SK-N-MC (cell line): ENCODE data around the gene CCDC68.

Experiments used
- DNase-seq: peaks from one replicate; pipeline ENCODE4 v3.0.0-alpha.2; 2011; ENCODE audit warnings: low read depth, low spot score
- H3K27ac ChIP-seq: fragments of 200-600 bp; sonication (generic); 2 replicates; pipeline ENCODE4 v1.5.1; 2016; ENCODE audit warnings: mixed run types
- H3K36me3 ChIP-seq: fragments of 200-600 bp; sonication (generic); 2 replicates; pipeline ENCODE4 v1.6.1; 2017; ENCODE audit warnings: antibody characterized with exemption, low read length, mixed read lengths; ENCODE audit not compliant: insufficient read depth
- H3K4me3 ChIP-seq: fragments of 200-600 bp; sonication (generic); 2 replicates; pipeline ENCODE4 v1.5.1; 2016
- H3K9ac ChIP-seq: fragments of 200-600 bp; sonication (generic); 2 replicates; pipeline ENCODE4 v1.8.0; 2017; ENCODE audit warnings: mixed run types, mixed read lengths; ENCODE audit not compliant: insufficient read length
- H3K9me3 ChIP-seq: fragments of 200-600 bp; sonication (generic); 2 replicates; pipeline ENCODE4 v1.6.1; 2017; ENCODE audit warnings: low read depth, mild to moderate bottlenecking, antibody characterized with exemption, low read length, moderate library complexity, mixed read lengths
- EZH2 ChIP-seq: fragments of 200-600 bp; sonication (generic); IDR thresholded peaks from one replicate; pipeline ENCODE4 v1.6.1; 2017; ENCODE audit warnings: antibody characterized with exemption
- FOXP2 ChIP-seq: optimal IDR thresholded peaks from 2 replicates; pipeline ENCODE3; 2011; ENCODE audit warnings: mild to moderate bottlenecking, moderate library complexity; ENCODE audit not compliant: insufficient read depth; ENCODE audit errors: extremely low read length, control extremely low read depth
- POLR2AphosphoS5 ChIP-seq: IDR thresholded peaks from 2 replicates; pipeline ENCODE4 v1.6.1; 2012; ENCODE audit warnings: mild to moderate bottlenecking, low read depth, low read length, borderline replicate concordance

CCDC68 gene, protein sequence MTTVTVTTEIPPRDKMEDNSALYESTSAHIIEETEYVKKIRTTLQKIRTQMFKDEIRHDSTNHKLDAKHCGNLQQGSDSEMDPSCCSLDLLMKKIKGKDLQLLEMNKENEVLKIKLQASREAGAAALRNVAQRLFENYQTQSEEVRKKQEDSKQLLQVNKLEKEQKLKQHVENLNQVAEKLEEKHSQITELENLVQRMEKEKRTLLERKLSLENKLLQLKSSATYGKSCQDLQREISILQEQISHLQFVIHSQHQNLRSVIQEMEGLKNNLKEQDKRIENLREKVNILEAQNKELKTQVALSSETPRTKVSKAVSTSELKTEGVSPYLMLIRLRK

GRCh38 chr18:54958704-54959625, at the start of gene CCDC68:
Gene CCDC68, minus strand, starts transcription at chr18:54959461. Its CDS starts 16,670 bp downstream, at chr18:54942791.
- Histone ChIP-seq H3K4me3 (no peak within 1 kb of the TSS), H3K9me3 (no peaks in the 10 kb centered on the region), H3K9ac (no peak within 1 kb of the TSS), H3K36me3 (no peaks in the 10 kb centered on the region), H3K27ac (no peak within 1 kb of the TSS)
- TF ChIP-seq EZH2 (no peak), POLR2AphosphoS5 (no peak), FOXP2 (no peak)
- no peak for DNase-seq

GRCh38 chr18:55007602-55008001, 48.3 kb upstream of the CCDC68 start:
- no peak overlapping the region for H3K9ac ChIP-seq
- H3K36me3 ChIP-seq: no peaks in the 10 kb centered on the region
- TF ChIP-seq FOXP2: no peak
- TF ChIP-seq POLR2AphosphoS5: no peak
- no peak for TF ChIP-seq EZH2
- no peak overlapping the region for H3K4me3 ChIP-seq
- H3K9me3 ChIP-seq: no peaks in the 10 kb centered on the region
- no peak overlapping the region for H3K27ac ChIP-seq
- DNase-seq: no peak

DNA sequence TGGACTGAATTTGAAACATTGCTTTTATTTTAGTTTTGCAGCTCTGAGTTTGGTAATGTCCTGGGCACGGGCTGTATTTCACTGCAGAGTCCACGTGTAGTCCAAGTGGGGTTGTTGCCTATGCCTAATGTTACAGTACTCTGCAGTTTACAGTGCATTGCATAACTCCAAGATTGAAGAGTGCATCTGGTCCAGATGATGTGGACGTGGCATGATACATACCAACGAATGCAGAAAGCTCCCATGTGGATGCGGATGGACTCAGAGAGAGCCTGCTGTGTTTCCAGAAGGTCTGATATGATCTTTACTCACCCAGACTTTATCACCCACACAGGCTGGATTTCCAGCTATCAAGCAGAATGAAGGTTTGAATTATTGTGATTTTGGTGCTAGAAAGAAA, 44.4 kb upstream of the CCDC68 start:
- Histone ChIP-seq H3K27ac (no peak overlapping the region), H3K9me3 (no peaks in the 10 kb centered on the region), H3K9ac (no peak overlapping the region), H3K4me3 (no peak overlapping the region), H3K36me3 (no peaks in the 10 kb centered on the region)
- TF ChIP-seq POLR2AphosphoS5: no peak
- TF ChIP-seq FOXP2: no peak
- TF ChIP-seq EZH2: no peak
- DNase-seq: no peak

- H3K9me3 ChIP-seq: no peaks in the 10 kb centered on the region
- no peaks in the 10 kb centered on the region for H3K36me3 ChIP-seq
- H3K4me3 ChIP-seq: no peak overlapping the region
- TF ChIP-seq EZH2 (no peak), FOXP2 (no peak), POLR2AphosphoS5 (no peak)
- DNase-seq: no peak
- no peak overlapping the region for H3K27ac ChIP-seq
- H3K9ac ChIP-seq: no peak overlapping the region
Observed at GRCh38 chr18:55002261-55002660, 43.0 kb upstream of the CCDC68 start.

GRCh38 chr18:55001394-55002024, 42.2 kb upstream of the CCDC68 start:
- Histone ChIP-seq H3K4me3 (no peak overlapping the region), H3K9ac (no peak overlapping the region), H3K36me3 (no peaks in the 10 kb centered on the region), H3K9me3 (no peaks in the 10 kb centered on the region), H3K27ac (no peak overlapping the region)
- no peak for DNase-seq
- TF ChIP-seq POLR2AphosphoS5 (no peak), EZH2 (no peak), FOXP2 (no peak)

GRCh38 chr18:55000529-55000928, 41.3 kb upstream of the CCDC68 start:
- Histone ChIP-seq H3K9me3 (no peaks in the 10 kb centered on the region), H3K27ac (no peak overlapping the region), H3K36me3 (no peaks in the 10 kb centered on the region), H3K4me3 (no peak overlapping the region), H3K9ac (no peak overlapping the region)
- no peak for DNase-seq
- TF ChIP-seq POLR2AphosphoS5: no peak
- no peak for TF ChIP-seq FOXP2
- no peak for TF ChIP-seq EZH2

DNA sequence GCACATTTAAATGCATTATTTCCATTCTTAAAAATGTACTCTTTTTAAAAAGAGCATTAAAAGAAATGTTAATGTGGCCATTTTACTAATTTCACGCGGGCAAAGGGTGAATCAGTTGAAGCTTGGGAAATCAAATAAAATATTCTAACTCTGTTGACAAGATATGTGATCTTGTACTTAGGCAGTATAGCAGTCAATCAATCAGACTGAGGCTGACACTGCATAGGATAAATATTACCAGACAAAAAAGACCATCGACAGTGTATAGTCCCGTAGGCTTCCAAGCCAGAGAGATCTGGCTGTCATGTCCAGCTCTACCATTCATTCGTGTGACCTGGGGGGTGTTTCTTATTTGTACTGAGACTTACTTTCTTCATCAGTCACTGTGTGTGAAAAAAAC, 39.8 kb upstream of the CCDC68 start:
- no peak overlapping the region for H3K27ac ChIP-seq
- H3K4me3 ChIP-seq: no peak overlapping the region
- no peaks in the 10 kb centered on the region for H3K36me3 ChIP-seq
- no peak for DNase-seq
- H3K9ac ChIP-seq: no peak overlapping the region
- TF ChIP-seq FOXP2 (no peak), EZH2 (no peak), POLR2AphosphoS5 (no peak)
- H3K9me3 ChIP-seq: no peaks in the 10 kb centered on the region
